Right atrium auricular region (tissue), 2 donors: ENCODE measurements around the gene MICALL2. TPM values are rescaled to one million over a fixed set of nuclear protein-coding genes. Genes with fewer than 3 reads are reported as not detected.

Source experiments
- DNase-seq: peaks from one replicate; pipeline ENCODE4 v3.0.0-alpha.2; 2019; ENCODE audit warnings: low spot score
- H3K27ac ChIP-seq, 2 donors: fragments of 200-600 bp; sonication (generic); 1 replicate in 1 of 2; 2 replicates in 1 of 2; pipeline ENCODE4 v1.5.1; 2016 to 2019
- H3K27me3 ChIP-seq, 2 donors: fragments of 200-600 bp; sonication (generic); one replicate each; pipeline versions ENCODE4 v1.5.1 to v1.6.0; 2017 to 2019
- H3K36me3 ChIP-seq: fragments of 200-600 bp; sonication (generic); one replicate; pipeline ENCODE4 v1.5.1; 2016
- H3K4me1 ChIP-seq, 2 donors: fragments of 200-600 bp; sonication (generic); one replicate each; pipeline versions ENCODE4 v1.5.1 to v1.6.0; 2017 to 2019
- H3K4me3 ChIP-seq, 2 donors: fragments of 200-600 bp; sonication (generic); 1 replicate in 1 of 2; 2 replicates in 1 of 2; pipeline ENCODE4 v1.5.1; 2017 to 2019; ENCODE audit warnings: mild to moderate bottlenecking in 1 of 2, moderate library complexity in 1 of 2
- H3K9me3 ChIP-seq, 2 donors: fragments of 200-600 bp; sonication (generic); one replicate each; pipeline ENCODE4 v1.5.1; 2019
- CTCF ChIP-seq, 2 donors: fragments of 200-600 bp; sonication (generic); IDR thresholded peaks; one replicate each; pipeline ENCODE4 v1.5.1; 2019; ENCODE audit warnings: antibody characterized with exemption in 2 of 2
- total RNA-seq, 2 donors: library from RNA; depleted of rRNA; stranded (reverse); fragments of >200 nt; gene quantifications; one replicate each; pipeline ENCODE4 v1.1.0, GENCODE V29; 2016

The MICALL2 gene
- total RNA-seq, 2 donors from 2014 or later: 3.6 to 9.4 TPM

- Histone ChIP-seq H3K27ac (no peak overlapping the region), H3K27me3 (peaks cover 0 to 19% of the 10 kb centered on the region in 2 donors), H3K36me3 (no peaks in the 10 kb centered on the region), H3K4me3 (no peak overlapping the region), H3K4me1 (peaks cover 0 to 20% of the 10 kb centered on the region in 2 donors), H3K9me3 (no peaks in the 10 kb centered on the region)
- no peak for TF ChIP-seq CTCF (IDR thresholded peaks at IDR 0.05)
- no peak for DNase-seq
Measured at GRCh38 chr7:1408466-1408865, 50.8 kb downstream of the MICALL2 start.

- TF ChIP-seq CTCF (IDR thresholded peaks at IDR 0.05): no peak
- no peaks in the 10 kb centered on the region for H3K36me3 ChIP-seq
- H3K4me3 ChIP-seq: no peak overlapping the region
- no peak for DNase-seq
- no peaks in the 10 kb centered on the region for H3K9me3 ChIP-seq
- H3K4me1 ChIP-seq: peaks cover 0 to 18% of the 10 kb centered on the region in 2 donors
- peaks cover 0 to 19% of the 10 kb centered on the region in 2 donors for H3K27me3 ChIP-seq
- H3K27ac ChIP-seq: no peak overlapping the region
Measured at GRCh38 chr7:1407892-1408291, 51.4 kb downstream of the MICALL2 start.

- H3K9me3 ChIP-seq: peaks cover 0 to 15% of the 10 kb centered on the region in 2 donors
- H3K4me1 ChIP-seq: peaks cover 0 to 9% of the 10 kb centered on the region in 2 donors
- no peaks in the 10 kb centered on the region for H3K36me3 ChIP-seq
- no peak overlapping the region for H3K27ac ChIP-seq
- no peak for DNase-seq
- no peak overlapping the region for H3K4me3 ChIP-seq
- TF ChIP-seq CTCF (IDR thresholded peaks at IDR 0.05): no peak
- H3K27me3 ChIP-seq: peaks cover 0 to 19% of the 10 kb centered on the region in 2 donors
Measured at GRCh38 chr7:1404898-1405548, 54.2 kb downstream of the MICALL2 start.

GRCh38 chr7:1404460-1404809, 54.8 kb downstream of the MICALL2 start:
- Histone ChIP-seq H3K9me3 (peaks cover 0 to 15% of the 10 kb centered on the region in 2 donors), H3K4me1 (peaks cover 0 to 9% of the 10 kb centered on the region in 2 donors), H3K36me3 (no peaks in the 10 kb centered on the region), H3K27me3 (peaks cover 0 to 18% of the 10 kb centered on the region in 2 donors), H3K4me3 (no peak overlapping the region), H3K27ac (no peak overlapping the region)
- no peak for DNase-seq
- no peak for TF ChIP-seq CTCF (IDR thresholded peaks at IDR 0.05)

- no peak for DNase-seq
- peaks cover 0 to 15% of the 10 kb centered on the region in 2 donors for H3K9me3 ChIP-seq
- H3K4me1 ChIP-seq: peaks cover 0 to 9% of the 10 kb centered on the region in 2 donors
- H3K27me3 ChIP-seq: peaks cover 0 to 13% of the 10 kb centered on the region in 2 donors
- no peak for TF ChIP-seq CTCF (IDR thresholded peaks at IDR 0.05)
- no peaks in the 10 kb centered on the region for H3K36me3 ChIP-seq
- H3K27ac ChIP-seq: no peak overlapping the region
- no peak overlapping the region for H3K4me3 ChIP-seq
Measured at GRCh38 chr7:1403638-1404459, 55.4 kb downstream of the MICALL2 start.
